Fibroblast of lung (primary cell): ENCODE data around the gene RAN. TPM values are rescaled to one million over a fixed set of nuclear protein-coding genes. Genes with fewer than 3 reads are reported as not detected.

Source experiments
- DNase-seq, 2 donors: peaks; one replicate each; pipeline versions ENCODE4 v3.0.0 to v3.0.0-alpha.2; 2010; ENCODE audit warnings: low read depth in 2 of 2
- H2AFZ ChIP-seq: 2 replicates; pipeline ENCODE4 v1.5.1; 2012; ENCODE audit warnings: low read length, control low read depth, inconsistent platforms
- H3K27ac ChIP-seq: 2 replicates; pipeline ENCODE4 v1.5.1; 2011; ENCODE audit warnings: low read length, control low read depth; ENCODE audit not compliant: insufficient read depth
- H3K27me3 ChIP-seq: 2 replicates; pipeline ENCODE4 v1.5.1; 2011; ENCODE audit warnings: mild to moderate bottlenecking, low read length; ENCODE audit not compliant: control insufficient read depth, insufficient read depth
- H3K36me3 ChIP-seq: 2 replicates; pipeline ENCODE4 v1.5.1; 2011; ENCODE audit warnings: low read length; ENCODE audit not compliant: control insufficient read depth, insufficient read depth
- H3K4me1 ChIP-seq: 2 replicates; pipeline ENCODE4 v1.5.1; 2011; ENCODE audit warnings: low read length; ENCODE audit not compliant: control insufficient read depth, insufficient read depth; ENCODE audit errors: extremely low read depth
- H3K4me2 ChIP-seq: 2 replicates; pipeline ENCODE4 v1.5.1; 2011; ENCODE audit warnings: low read length, control low read depth; ENCODE audit not compliant: insufficient read depth; ENCODE audit errors: extremely low read depth
- H3K4me3 ChIP-seq, 4 experiments: fragments of 200-600 bp in 1 of 4; sonication (generic) in 1 of 4; replicated peaks in 1 of 4; 2 replicates each; pipeline ENCODE4 v1.5.1; 2011 to 2016; ENCODE audit warnings: low read length in 4 of 4, low read depth in 3 of 4, mild to moderate bottlenecking in 3 of 4, control low read depth in 2 of 4, inconsistent platforms in 1 of 4, mixed read lengths in 1 of 4; ENCODE audit not compliant: insufficient read depth in 1 of 4; ENCODE audit errors: control extremely low read depth in 1 of 4
- H3K79me2 ChIP-seq: 2 replicates; pipeline ENCODE4 v1.5.1; 2012; ENCODE audit warnings: mild to moderate bottlenecking, low read length, inconsistent platforms; ENCODE audit not compliant: control insufficient read depth, insufficient read depth
- H3K9ac ChIP-seq: 2 replicates; pipeline ENCODE4 v1.5.1; 2011; ENCODE audit warnings: mild to moderate bottlenecking, low read length, control low read depth; ENCODE audit not compliant: insufficient read depth
- H3K9me3 ChIP-seq: 2 replicates; pipeline ENCODE4 v1.5.1; 2012; ENCODE audit warnings: low read depth, low read length; ENCODE audit not compliant: control insufficient read depth, insufficient read depth
- H4K20me1 ChIP-seq: 2 replicates; pipeline ENCODE4 v1.5.1; 2011; ENCODE audit warnings: low read length; ENCODE audit not compliant: control insufficient read depth, insufficient read depth; ENCODE audit errors: extremely low read depth
- CTCF ChIP-seq, 2 donors: IDR thresholded peaks in 1 of 2; conservative IDR thresholded peaks in 1 of 2; 1 replicate in 1 of 2; 2 replicates in 1 of 2; pipeline ENCODE4 v1.5.1; 2011 to 2012; ENCODE audit warnings: low read length in 2 of 2, control low read depth in 1 of 2, inconsistent platforms in 1 of 2, low read depth in 1 of 2, mild to moderate bottlenecking in 1 of 2
- EZH2 ChIP-seq: IDR thresholded peaks from 2 replicates; pipeline ENCODE4 v1.5.1; 2012; ENCODE audit warnings: low read length, control low read depth, mild to moderate bottlenecking; ENCODE audit errors: missing control alignments
- polyA plus RNA-seq, 2 donors: library from polyadenylated mRNA; depleted of rRNA in 1 of 2; stranded (reverse) in 1 of 2; unstranded in 1 of 2; fragments of >200 nt; gene quantifications; 2 replicates each; pipeline ENCODE4 v1.2.1, GENCODE V29; 2011 to 2012; ENCODE audit warnings: missing spikeins in 1 of 2
- total RNA-seq: library from RNA; depleted of rRNA; stranded (reverse); fragments of >200 nt; gene quantifications from 2 replicates; pipeline ENCODE4 v1.2.1, GENCODE V29; 2014

Gene RAN
- total and polyA plus RNA-seq, 2 donors (not counting 1 experiment from before 2014, with no cell fraction given), result 409 to 1,342 TPM

- H3K9me3 ChIP-seq, result no peaks in the 10 kb centered on the region
- H3K4me3 ChIP-seq, result no peak overlapping the region
- no peaks in the 10 kb centered on the region for H3K36me3 ChIP-seq
- H3K79me2 ChIP-seq, result no peaks in the 10 kb centered on the region
- H3K9ac ChIP-seq, result no peak overlapping the region
- no peak for DNase-seq
- H4K20me1 ChIP-seq, result no peaks in the 10 kb centered on the region
- H2AFZ ChIP-seq, result no peak overlapping the region
- no peak overlapping the region for H3K27ac ChIP-seq
- no peaks in the 10 kb centered on the region for H3K4me1 ChIP-seq
- H3K4me2 ChIP-seq, result no peak overlapping the region
- H3K27me3 ChIP-seq, result no peaks in the 10 kb centered on the region
- no peak for TF ChIP-seq EZH2
- TF ChIP-seq CTCF (conservative IDR thresholded peaks at IDR 0.05 in 1 of 2, IDR thresholded peaks at IDR 0.05 in 1 of 2; ENCODE audit: low read depth in 1 of 2, low read length in 2 of 2), result no peak
Observed at GRCh38 chr12:130858084-130858483, 13.8 kb upstream of the RAN start.

- Histone ChIP-seq H3K27me3 (no peaks in the 10 kb centered on the region), H3K79me2 (no peaks in the 10 kb centered on the region)
Observed at GRCh38 chr12:130859161-130859560, 12.7 kb upstream of the RAN start.

GRCh38 chr12:130860311-130860710, 11.6 kb upstream of the RAN start:
- Histone ChIP-seq H3K36me3 (no peaks in the 10 kb centered on the region), H3K27me3 (no peaks in the 10 kb centered on the region), H3K9ac (no peak overlapping the region), H3K4me1 (no peaks in the 10 kb centered on the region), H3K4me3 (no peak overlapping the region), H3K9me3 (no peaks in the 10 kb centered on the region), H3K79me2 (no peaks in the 10 kb centered on the region), H3K4me2 (no peak overlapping the region), H3K27ac (no peak overlapping the region), H2AFZ (no peak overlapping the region), H4K20me1 (no peaks in the 10 kb centered on the region)
- TF ChIP-seq CTCF (conservative IDR thresholded peaks at IDR 0.05 in 1 of 2, IDR thresholded peaks at IDR 0.05 in 1 of 2; ENCODE audit: low read depth in 1 of 2, low read length in 2 of 2) (no peak), EZH2 (no peak)
- DNase-seq, result no peak

More at GRCh38 chr12:130859161-130859560, 12.7 kb upstream of the RAN start:
- DNase-seq, result no peak
- Histone ChIP-seq H3K9ac (no peak overlapping the region), H3K4me1 (no peaks in the 10 kb centered on the region), H3K9me3 (no peaks in the 10 kb centered on the region), H3K4me3 (no peak overlapping the region), H3K4me2 (no peak overlapping the region), H3K27ac (no peak overlapping the region), H3K36me3 (no peaks in the 10 kb centered on the region), H4K20me1 (no peaks in the 10 kb centered on the region), H2AFZ (no peak overlapping the region)
- TF ChIP-seq CTCF (conservative IDR thresholded peaks at IDR 0.05 in 1 of 2, IDR thresholded peaks at IDR 0.05 in 1 of 2; ENCODE audit: low read depth in 1 of 2, low read length in 2 of 2) (no peak), EZH2 (no peak)
